Measurements from ENCODE around the gene LMAN1. TPM values are rescaled to one million over a fixed set of nuclear protein-coding genes. Genes with fewer than 3 reads are reported as not detected.
A peak's percentile ranks its signal among the peaks of the same experiment; 100 is the strongest.

Gene LMAN1
- total RNA-seq, 4 donors from 2014 or later: 61.5 to 83.7 (median 69.8) TPM

DNA sequence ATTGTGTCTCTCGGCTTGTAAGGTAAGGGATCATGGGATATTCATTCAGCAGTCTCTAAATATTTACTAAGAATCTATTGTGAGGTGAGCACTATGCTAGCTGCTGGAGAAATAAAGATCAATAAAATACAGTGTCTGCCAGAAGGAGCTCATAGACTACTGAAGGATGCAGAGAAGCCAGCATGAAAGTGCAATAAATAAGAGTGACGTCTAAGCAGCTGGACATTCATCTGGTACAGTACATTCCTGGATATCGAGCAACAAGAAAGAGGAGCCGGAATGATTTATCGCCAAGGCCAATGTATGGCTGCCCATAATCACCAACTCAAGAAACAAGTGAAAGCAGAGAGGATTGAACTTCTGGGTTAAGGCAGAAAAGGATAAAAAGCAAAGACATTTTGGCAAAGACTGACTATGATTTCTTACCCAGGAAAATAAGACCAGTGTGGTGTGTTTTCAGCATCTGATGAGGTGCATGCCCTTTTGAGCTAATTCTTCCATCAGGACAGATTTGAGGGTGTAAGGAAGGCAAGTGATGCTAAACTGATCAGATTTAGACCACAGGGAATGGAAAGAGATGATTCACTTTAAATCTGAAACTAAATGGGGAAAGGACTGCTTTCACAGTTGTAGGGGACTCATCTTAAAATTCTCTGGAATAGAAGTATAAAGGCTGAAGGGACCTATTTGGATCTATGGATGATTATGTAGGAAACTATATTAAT, 18.7 kb upstream of the LMAN1 start:
- Histone ChIP-seq H3K9me3 (no peaks in the 10 kb centered on the region), H3K27ac (no peak overlapping the region), H3K4me3 (no peak overlapping the region), H3K27me3 (no peaks in the 10 kb centered on the region), H3K36me3 (no peaks in the 10 kb centered on the region), H3K4me1 (no peaks in the 10 kb centered on the region)
- TF ChIP-seq, protein P1, sequence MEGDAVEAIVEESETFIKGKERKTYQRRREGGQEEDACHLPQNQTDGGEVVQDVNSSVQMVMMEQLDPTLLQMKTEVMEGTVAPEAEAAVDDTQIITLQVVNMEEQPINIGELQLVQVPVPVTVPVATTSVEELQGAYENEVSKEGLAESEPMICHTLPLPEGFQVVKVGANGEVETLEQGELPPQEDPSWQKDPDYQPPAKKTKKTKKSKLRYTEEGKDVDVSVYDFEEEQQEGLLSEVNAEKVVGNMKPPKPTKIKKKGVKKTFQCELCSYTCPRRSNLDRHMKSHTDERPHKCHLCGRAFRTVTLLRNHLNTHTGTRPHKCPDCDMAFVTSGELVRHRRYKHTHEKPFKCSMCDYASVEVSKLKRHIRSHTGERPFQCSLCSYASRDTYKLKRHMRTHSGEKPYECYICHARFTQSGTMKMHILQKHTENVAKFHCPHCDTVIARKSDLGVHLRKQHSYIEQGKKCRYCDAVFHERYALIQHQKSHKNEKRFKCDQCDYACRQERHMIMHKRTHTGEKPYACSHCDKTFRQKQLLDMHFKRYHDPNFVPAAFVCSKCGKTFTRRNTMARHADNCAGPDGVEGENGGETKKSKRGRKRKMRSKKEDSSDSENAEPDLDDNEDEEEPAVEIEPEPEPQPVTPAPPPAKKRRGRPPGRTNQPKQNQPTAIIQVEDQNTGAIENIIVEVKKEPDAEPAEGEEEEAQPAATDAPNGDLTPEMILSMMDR (IDR thresholded peaks at IDR 0.05): no peak
- TF ChIP-seq POLR2A (IDR thresholded peaks at IDR 0.05) (no peak), EP300 (IDR thresholded peaks at IDR 0.05) (no peak)
- 56 to 61% methylated on average over 5 of the region's 5 CpGs for WGBS, 2 donors
- no peak for DNase-seq (ENCODE audit: low spot score in 2 of 2)

- WGBS, 2 donors: 48 to 51% methylated on average over 7 of the region's 7 CpGs
- H3K27me3 ChIP-seq: no peaks in the 10 kb centered on the region
- H3K4me3 ChIP-seq: no peak overlapping the region
- H3K27ac ChIP-seq: no peak overlapping the region
- H3K4me1 ChIP-seq: no peaks in the 10 kb centered on the region
- TF ChIP-seq POLR2A (IDR thresholded peaks at IDR 0.05) (no peak), EP300 (IDR thresholded peaks at IDR 0.05) (no peak)
- TF ChIP-seq, protein P1 (IDR thresholded peaks at IDR 0.05): no peak
- no peaks in the 10 kb centered on the region for H3K36me3 ChIP-seq
- no peaks in the 10 kb centered on the region for H3K9me3 ChIP-seq
- no peak for DNase-seq (ENCODE audit: low spot score in 2 of 2)
Measured at GRCh38 chr18:59376351-59376935, 17.4 kb upstream of the LMAN1 start.

DNA sequence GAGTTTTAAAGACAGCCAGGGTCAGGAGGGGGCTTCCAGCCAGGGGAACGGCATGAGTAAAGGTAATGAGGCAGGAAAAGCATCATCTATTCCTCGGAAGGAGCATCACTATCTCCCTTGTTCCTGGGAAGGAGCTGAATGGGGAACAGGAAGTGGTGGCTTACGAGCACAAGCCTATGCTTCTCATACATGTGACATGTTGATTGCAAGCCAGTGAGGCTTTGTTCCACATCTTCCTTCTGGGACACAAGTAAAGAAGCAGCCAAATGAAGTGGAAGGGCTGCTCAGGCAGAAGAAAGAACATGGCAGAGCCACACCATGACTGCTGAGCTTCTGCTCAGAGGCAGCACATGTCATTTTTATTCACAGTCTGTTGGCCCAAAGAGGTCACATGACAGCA, 15.1 kb upstream of the LMAN1 start:
- no peak overlapping the region for H3K4me3 ChIP-seq
- H3K36me3 ChIP-seq: no peaks in the 10 kb centered on the region
- no peak for DNase-seq (ENCODE audit: low spot score in 2 of 2)
- H3K9me3 ChIP-seq: peaks cover 0 to 2% (median 0%) of the 10 kb centered on the region in 4 donors
- no peaks in the 10 kb centered on the region for H3K27me3 ChIP-seq
- H3K27ac ChIP-seq: no peak overlapping the region
- WGBS, 2 donors: 35 to 57% methylated on average over 3 of the region's 3 CpGs
- H3K4me1 ChIP-seq: no peaks in the 10 kb centered on the region
- TF ChIP-seq, protein P1 (IDR thresholded peaks at IDR 0.05): no peak
- TF ChIP-seq POLR2A (IDR thresholded peaks at IDR 0.05): no peak
- no peak for TF ChIP-seq EP300 (IDR thresholded peaks at IDR 0.05)

- WGBS, 2 donors: 85 to 94% methylated on average over 2 of the region's 2 CpGs
- TF ChIP-seq, protein P1 (IDR thresholded peaks at IDR 0.05): no peak
- TF ChIP-seq POLR2A (IDR thresholded peaks at IDR 0.05): no peak
- TF ChIP-seq EP300 (IDR thresholded peaks at IDR 0.05): no peak
- H3K27me3 ChIP-seq: no peaks in the 10 kb centered on the region
- no peaks in the 10 kb centered on the region for H3K4me1 ChIP-seq
- H3K36me3 ChIP-seq: no peaks in the 10 kb centered on the region
- DNase-seq (ENCODE audit: low spot score in 2 of 2): no peak
- H3K4me3 ChIP-seq: no peak overlapping the region
- no peak overlapping the region for H3K27ac ChIP-seq
- peaks cover 0 to 4% (median 0%) of the 10 kb centered on the region in 4 donors for H3K9me3 ChIP-seq
Measured at GRCh38 chr18:59372975-59373374, 13.9 kb upstream of the LMAN1 start.

GRCh38 chr18:59360381-59360780, 1.3 kb upstream of the LMAN1 start:
- H3K4me3 ChIP-seq: peak overlapping the region in 2 of 4 donors; percentile 83 to 88
- TF ChIP-seq, protein P1 (IDR thresholded peaks at IDR 0.05): no peak
- TF ChIP-seq POLR2A (IDR thresholded peaks at IDR 0.05) (no peak), EP300 (IDR thresholded peaks at IDR 0.05) (no peak)

More at GRCh38 chr18:59360381-59360780, 1.3 kb upstream of the LMAN1 start:
- no peak for DNase-seq (ENCODE audit: low spot score in 2 of 2)
- WGBS, 2 donors: 87 to 91% methylated on average over 3 of the region's 3 CpGs
- no peak overlapping the region for H3K27ac ChIP-seq
- no peaks in the 10 kb centered on the region for H3K9me3 ChIP-seq
- peaks cover 0 to under 1% (median 0%) of the 10 kb centered on the region in 3 donors for H3K36me3 ChIP-seq
- H3K4me1 ChIP-seq: peaks cover 0 to 36% (median 12%) of the 10 kb centered on the region in 4 donors
- no peaks in the 10 kb centered on the region for H3K27me3 ChIP-seq

All from tibial nerve (tissue), 4 donors.